Superior temporal gyrus (tissue), 1 donor: Measurements from ENCODE around the gene SLC35F3.
"Not testable (repeated sequence)": the region's sequence is repeated elsewhere in the genome, so short reads cannot be mapped to it uniquely, and the experiment has no call there.

Source experiments
- DNase-seq: peaks from one replicate; pipeline ENCODE4 v3.0.0-alpha.2; 2016; ENCODE audit errors: extremely low spot score

SLC35F3 gene

DNA sequence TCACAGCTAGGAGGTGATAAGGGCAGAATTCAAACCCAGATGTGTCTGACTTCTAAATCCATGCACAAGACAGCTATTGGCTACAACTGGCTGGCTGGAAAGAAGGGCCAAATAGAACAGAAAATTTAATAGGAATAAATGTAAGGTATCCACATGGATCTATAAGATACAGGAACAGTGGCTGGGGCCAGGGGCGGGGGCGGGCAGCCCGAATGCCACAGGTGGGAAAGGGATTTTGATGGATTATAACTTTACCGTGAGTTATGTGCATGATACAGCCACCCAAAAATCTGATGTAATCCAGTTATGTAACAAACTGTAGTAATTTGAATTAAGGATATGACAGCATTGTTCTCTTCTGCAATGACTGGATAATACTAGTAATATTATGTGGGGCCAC lies 381.7 kb downstream of the SLC35F3 start:
- no peak for DNase-seq

- DNase-seq, result no peak
Measured at GRCh38 chr1:234288946-234289345, 384.5 kb downstream of the SLC35F3 start.

GRCh38 chr1:234289538-234290305 lies 385.2 kb downstream of the SLC35F3 start:
- DNase-seq, result no peak

DNA sequence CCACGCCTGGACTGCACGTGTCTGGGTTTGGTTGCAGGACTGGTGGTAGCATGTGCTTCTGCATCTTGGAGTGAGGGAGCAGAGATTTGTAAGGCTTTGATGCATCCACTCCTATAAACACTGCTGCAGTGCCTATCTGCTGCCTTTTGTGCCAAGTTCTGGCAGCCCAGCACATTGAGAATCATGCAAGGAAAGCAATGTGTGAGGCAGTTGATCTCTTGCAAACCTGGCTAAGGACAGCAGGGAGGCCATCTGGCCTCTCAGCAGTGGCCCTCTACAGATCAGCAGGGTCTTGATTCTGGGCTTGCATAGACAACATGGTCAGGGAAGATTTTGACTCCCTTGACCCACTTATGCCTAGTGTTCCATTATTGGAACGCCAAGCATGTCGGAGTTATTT lies 387.5 kb downstream of the SLC35F3 start:
- no peak for DNase-seq

DNA sequence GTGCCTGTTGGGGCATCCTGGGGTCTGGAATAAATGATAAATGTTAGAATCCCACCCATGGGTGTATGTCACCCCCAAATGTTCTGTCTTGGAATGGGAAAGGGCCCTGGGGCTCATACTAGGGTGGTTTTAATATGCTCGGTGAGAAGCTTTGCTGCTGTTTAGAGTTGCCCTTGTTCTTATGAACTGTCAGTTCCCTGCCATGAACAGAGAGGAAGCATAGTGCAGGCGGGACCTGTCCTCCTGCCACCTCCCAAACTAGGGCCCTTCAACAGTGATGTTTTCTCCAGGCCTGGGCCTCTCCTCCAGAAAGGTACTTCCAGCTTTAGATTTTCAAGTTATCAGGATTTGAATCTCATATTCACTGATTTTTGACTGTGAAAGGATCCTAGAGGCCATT lies 388.1 kb downstream of the SLC35F3 start:
- DNase-seq, result no peak

DNA sequence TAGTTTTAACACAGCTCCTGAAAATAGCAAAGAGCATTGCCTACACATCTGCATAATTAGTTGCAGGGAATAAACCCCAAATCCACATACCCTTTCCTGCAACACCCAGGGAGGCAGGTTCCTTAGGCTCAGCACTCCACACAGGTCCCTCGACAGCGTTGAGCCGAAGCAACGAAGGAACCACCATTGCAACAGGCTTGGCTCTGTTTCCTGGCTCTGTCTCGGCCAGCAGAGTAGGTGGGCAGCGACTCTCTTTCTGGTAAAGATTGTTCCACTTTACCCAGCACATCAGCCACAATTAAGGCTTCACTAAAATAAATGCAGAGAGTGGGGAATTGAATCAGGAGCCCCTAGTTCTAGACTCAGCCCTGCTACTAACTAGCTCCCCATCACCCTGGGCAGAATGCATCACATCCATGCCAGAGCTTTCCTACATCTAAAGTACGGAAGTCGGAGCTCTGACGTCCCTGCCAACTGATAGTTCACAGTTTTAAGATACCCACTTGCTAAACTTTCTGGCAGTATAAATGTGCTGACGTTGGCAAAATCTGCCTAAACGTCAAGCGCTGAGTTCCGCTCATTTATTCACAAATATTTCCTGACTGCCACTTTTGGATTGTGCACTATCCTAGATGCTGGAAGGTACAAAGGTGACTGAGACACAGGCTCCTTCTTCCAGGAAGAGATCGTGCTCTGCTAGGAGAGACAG lies 389.8 kb downstream of the SLC35F3 start:
- no peak for DNase-seq

GRCh38 chr1:234295068-234295467 lies 390.6 kb downstream of the SLC35F3 start:
- no peak for DNase-seq

- no peak for DNase-seq
Measured at GRCh38 chr1:234295626-234296025, 391.1 kb downstream of the SLC35F3 start.

DNA sequence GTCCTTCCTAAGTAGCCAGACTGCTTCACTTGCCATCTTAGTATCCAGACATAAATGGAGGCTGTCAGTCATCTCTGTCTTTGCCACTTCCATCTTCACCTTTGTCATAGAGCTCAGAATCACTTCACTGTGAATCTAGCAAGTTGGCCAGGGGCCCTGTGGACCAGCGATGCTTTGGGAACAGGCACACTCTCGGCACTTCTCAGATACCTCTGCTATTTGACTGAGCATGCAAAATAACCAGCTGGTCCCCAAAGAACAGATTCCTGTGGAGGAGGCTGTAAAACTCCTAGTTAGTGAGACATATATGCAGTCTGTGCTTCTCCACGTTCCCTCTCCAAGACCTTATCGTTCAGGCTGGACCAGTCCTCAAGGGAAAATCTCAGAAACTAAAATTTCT lies 392.0 kb downstream of the SLC35F3 start:
- no peak for DNase-seq

DNA sequence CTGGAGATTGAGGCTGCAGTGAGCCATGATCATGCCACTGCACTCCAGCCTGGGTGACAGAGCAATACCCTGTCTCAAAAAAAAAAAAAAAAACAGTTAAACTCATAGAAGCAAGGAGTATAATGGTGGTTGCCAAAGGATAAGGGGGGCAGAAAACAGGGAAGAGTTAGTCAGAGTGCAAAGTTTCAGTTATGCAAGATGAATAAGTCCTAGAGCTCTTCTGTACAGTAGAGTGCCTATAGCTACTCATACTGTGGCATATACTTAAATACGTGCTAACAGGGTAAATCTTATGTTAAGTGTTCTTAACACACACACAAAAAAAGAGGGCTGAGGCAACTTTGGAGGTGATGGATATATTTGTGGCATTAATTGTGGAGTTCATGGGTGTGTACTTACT lies 393.2 kb downstream of the SLC35F3 start:
- DNase-seq, result no peak

GRCh38 chr1:234300096-234300495 lies 395.6 kb downstream of the SLC35F3 start:
- no peak for DNase-seq

DNA sequence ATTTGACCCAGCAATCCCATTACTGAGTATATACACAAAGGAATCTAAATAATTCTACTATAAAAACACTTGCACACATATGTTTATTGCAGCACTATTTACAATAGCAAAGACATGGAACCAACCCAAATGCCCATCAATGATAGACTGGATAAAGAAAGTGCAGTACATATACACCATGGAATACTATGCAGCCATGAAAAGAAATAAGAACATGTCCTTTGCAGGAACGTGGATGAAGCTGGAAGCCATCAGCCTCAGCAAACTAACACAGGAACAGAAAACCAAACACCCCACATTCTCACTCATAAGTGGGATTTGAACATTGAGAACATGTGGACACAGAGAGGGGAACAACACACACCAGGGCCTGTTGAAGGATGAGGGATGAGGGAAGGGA lies 397.2 kb downstream of the SLC35F3 start:
- DNase-seq, result not testable (repeated sequence)

DNA sequence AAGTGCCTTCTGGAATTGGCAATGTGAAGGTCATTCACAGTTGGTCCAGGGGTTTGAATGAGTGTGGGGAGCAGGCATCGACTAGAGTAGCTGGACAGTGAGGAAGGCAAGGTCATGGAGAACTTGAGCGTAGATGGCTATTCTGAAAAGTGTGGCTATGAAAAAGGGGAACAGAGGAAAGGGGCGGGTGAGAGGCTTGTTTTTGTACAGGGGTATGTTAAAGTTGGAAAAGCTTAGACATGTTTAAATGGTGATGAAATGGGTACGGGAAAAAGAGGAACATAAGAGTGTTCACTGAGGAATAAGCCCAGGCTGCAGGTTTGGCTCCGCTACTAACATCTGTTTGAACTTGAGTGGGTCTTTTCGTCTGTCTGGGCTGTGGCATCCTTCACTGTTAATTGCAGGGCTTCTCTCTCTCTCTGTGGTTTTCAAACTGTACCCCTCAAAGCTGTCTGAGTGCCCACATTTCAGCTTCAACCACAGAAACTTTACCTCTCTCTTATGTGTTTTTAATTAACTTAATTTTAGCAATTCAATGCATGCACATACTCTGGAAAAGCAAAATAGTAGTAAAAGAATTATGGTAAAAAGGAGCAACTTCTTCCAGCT lies 398.0 kb downstream of the SLC35F3 start:
- DNase-seq, result no peak

- DNase-seq, result no peak
Measured at GRCh38 chr1:234303231-234303630, 398.8 kb downstream of the SLC35F3 start.

DNA sequence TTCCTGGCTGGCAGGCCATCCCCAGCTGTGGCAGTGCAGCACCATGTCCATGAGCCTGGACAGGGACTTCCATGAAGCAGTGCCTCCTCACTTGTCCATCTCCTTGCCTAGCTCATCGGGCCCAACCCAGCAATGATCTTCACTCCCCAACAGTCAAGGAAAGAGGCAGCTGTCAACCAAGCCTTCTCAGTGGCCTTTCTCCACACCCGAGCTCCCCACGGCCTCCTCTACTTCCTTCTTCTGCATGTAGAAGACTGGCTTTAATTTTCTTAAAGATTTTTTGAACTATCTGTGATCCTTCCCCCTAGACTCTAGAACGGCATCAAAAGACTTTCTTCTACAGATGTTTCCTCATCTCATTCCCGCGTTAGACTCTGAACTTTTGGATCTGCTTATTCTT lies 403.2 kb downstream of the SLC35F3 start:
- no peak for DNase-seq

GRCh38 chr1:234309243-234309597 lies 404.7 kb downstream of the SLC35F3 start:
- no peak for DNase-seq

- DNase-seq, result peak; percentile 73
Measured at GRCh38 chr1:234309598-234310459, 405.4 kb downstream of the SLC35F3 start.

DNA sequence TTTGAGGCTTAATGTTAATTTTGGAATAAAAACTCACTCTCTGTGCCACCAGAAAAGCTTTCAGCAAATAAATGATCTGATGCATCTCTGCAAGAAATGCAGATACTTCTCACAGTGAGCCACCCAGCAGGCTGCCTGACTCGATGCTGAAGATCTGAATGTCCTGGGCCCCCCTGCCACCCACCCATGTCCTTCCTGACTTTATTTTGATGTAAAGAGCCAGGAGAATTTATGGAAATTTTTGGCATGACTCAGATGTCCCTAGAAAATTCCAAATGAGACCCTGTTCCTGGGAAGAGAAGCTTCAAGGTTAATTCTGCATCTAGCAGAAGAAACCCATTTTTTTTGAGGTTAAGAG lies 406.0 kb downstream of the SLC35F3 start:
- no peak for DNase-seq

DNA sequence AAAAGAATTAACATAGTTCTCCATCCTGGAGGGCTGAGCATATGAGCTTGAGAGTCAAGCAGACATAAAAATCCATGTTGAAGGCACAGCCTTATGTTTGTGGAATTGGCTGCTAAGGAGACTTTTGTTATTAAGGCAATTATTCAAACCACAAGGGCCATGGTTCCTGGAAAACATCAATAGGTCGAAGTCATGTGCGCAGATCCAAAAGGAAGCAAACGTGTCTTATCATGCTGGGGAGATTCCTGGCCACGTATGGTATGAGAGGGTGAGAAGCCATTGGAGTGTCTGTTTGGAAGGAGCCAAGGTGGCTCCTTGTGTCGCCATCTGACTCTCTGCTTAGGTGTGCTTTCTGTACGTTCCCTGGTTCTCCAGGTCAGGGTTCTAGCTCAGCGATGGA lies 406.9 kb downstream of the SLC35F3 start:
- DNase-seq, result no peak

DNA sequence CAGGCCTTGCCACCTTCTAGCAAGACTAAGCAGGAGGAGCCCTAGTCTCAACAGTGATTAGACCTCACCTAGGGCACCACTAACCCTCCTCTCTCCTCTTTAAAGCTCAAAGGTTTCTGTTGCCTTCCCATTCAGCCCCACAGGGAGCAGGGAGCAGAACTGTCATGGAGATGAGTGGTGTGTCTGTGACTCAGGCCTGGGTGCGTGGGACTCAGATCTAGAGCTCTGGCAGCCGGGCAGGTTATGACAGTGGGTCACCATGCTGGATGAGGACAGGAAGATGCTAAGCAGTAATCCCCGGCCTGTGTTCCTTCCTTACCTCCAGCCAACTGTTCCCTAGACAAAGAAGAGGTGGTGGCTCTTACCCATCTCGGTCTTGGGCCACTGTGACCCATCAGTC lies 408.7 kb downstream of the SLC35F3 start:
- DNase-seq, result no peak

GRCh38 chr1:234315091-234315541 lies 410.6 kb downstream of the SLC35F3 start:
- no peak for DNase-seq

DNA sequence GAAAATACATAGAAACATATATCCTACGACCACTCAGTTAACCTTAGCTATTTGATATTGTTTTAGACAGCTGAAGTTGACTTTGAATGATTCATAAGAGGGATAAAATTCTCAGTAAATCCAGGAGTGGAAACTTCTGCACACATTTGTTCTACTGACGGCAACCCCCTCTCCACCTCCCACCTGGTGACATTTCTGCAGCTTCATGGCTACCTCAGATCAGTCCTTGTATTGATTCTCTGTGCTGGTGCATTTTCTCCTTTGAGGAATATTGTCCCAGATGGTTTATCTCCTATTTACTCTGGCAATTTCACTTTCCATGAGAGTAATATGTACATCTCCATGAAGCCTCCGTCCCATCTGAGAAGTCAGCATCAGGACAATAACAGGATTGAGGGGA lies 411.1 kb downstream of the SLC35F3 start:
- no peak for DNase-seq
